ENCODE measurements around the gene BFSP1. TPM values are rescaled to one million over a fixed set of nuclear protein-coding genes. Genes with fewer than 3 reads are reported as not detected.

The BFSP1 gene
- total and polyA plus RNA-seq, 2 donors (not counting 3 experiments of a cell fraction or from before 2014, with no cell fraction given) = 3.1 to 5.2 TPM

- Histone ChIP-seq H3K9ac (replicated peaks; ENCODE audit: extremely low read depth, insufficient read depth, low read length) (no peak overlapping the region), H3K4me2 (ENCODE audit: insufficient read depth, low read length) (no peak overlapping the region), H3K9me1 (replicated peaks; ENCODE audit: control insufficient read depth, extremely low read depth, insufficient read depth, low read length) (no peaks in the 10 kb centered on the region), H3K27ac (ENCODE audit: insufficient read depth, low read depth, low read length) (no peak overlapping the region), H3K36me3 (ENCODE audit: control insufficient read depth in 2 of 2, extremely low read depth in 1 of 2, insufficient read depth in 2 of 2, low read length in 2 of 2) (no peaks in the 10 kb centered on the region), H4K20me1 (replicated peaks; ENCODE audit: control insufficient read depth, extremely low read depth, insufficient read depth, low read length) (no peaks in the 10 kb centered on the region), H3K4me3 (replicated peaks in 1 of 3; ENCODE audit: insufficient read depth in 1 of 3, low read depth in 1 of 3, low read length in 3 of 3) (no peak overlapping the region), H2AFZ (ENCODE audit: low read depth, low read length) (no peak overlapping the region), H3K27me3 (ENCODE audit: control insufficient read depth in 2 of 2, insufficient read depth in 2 of 2, low read length in 2 of 2) (peaks cover 0 to 2% of the 10 kb centered on the region in 2 experiments), H3K4me1 (ENCODE audit: control insufficient read depth, extremely low read depth, insufficient read depth, low read length) (no peaks in the 10 kb centered on the region), H3K9me3 (replicated peaks; ENCODE audit: control insufficient read depth, insufficient read depth, low read length) (no peaks in the 10 kb centered on the region), H3K79me2 (ENCODE audit: control insufficient read depth, insufficient read depth, low read length) (no peaks in the 10 kb centered on the region)
- no peak for TF ChIP-seq GATA2 (IDR thresholded peaks at IDR 0.05; ENCODE audit: insufficient read depth, insufficient read length, low read depth, low read length)
- TF ChIP-seq JUN (IDR thresholded peaks at IDR 0.05; ENCODE audit: borderline replicate concordance, insufficient read depth, insufficient read length, low read depth) = no peak
- no peak for TF ChIP-seq EZH2 (IDR thresholded peaks at IDR 0.05; ENCODE audit: borderline replicate concordance, low read depth, low read length, severe bottlenecking)
- TF ChIP-seq MYC (IDR thresholded peaks at IDR 0.05; ENCODE audit: low read depth, low read length) = no peak
- TF ChIP-seq, protein P1, sequence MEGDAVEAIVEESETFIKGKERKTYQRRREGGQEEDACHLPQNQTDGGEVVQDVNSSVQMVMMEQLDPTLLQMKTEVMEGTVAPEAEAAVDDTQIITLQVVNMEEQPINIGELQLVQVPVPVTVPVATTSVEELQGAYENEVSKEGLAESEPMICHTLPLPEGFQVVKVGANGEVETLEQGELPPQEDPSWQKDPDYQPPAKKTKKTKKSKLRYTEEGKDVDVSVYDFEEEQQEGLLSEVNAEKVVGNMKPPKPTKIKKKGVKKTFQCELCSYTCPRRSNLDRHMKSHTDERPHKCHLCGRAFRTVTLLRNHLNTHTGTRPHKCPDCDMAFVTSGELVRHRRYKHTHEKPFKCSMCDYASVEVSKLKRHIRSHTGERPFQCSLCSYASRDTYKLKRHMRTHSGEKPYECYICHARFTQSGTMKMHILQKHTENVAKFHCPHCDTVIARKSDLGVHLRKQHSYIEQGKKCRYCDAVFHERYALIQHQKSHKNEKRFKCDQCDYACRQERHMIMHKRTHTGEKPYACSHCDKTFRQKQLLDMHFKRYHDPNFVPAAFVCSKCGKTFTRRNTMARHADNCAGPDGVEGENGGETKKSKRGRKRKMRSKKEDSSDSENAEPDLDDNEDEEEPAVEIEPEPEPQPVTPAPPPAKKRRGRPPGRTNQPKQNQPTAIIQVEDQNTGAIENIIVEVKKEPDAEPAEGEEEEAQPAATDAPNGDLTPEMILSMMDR (IDR thresholded peaks at IDR 0.05; ENCODE audit: extremely low read depth in 1 of 2, insufficient read depth in 1 of 2, low read depth in 1 of 2, low read length in 2 of 2) = no peak
- TF ChIP-seq, protein P2, sequence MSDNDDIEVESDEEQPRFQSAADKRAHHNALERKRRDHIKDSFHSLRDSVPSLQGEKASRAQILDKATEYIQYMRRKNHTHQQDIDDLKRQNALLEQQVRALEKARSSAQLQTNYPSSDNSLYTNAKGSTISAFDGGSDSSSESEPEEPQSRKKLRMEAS (IDR thresholded peaks at IDR 0.05; ENCODE audit: insufficient read depth, insufficient read length) = no peak
- no peak for TF ChIP-seq POLR2AphosphoS5 (IDR thresholded peaks at IDR 0.05; ENCODE audit: insufficient read depth, low read depth, low read length)
- no peak for TF ChIP-seq FOS (IDR thresholded peaks at IDR 0.05; ENCODE audit: borderline replicate concordance, insufficient read depth, low read length)
- no peak for TF ChIP-seq POLR2A (IDR thresholded peaks at IDR 0.05; ENCODE audit: low read depth, low read length)
- intact Hi-C loops (cut with micrococcal nuclease) (no loop called here), dilution Hi-C loops (cut with MboI; ENCODE audit: extremely low pct_ligation_motif_present, low sequenced_read_pairs) (no loop called here)
- CTCF ChIA-PET = no interaction called here
- FAIRE-seq (no peak), DNase-seq (ENCODE audit: low read depth, low spot score) (no peak)
- BruUV-seq (replicated peaks) = no TSS peak
- POLR2A ChIA-PET = no interaction called here
These were observed 73.5 kb downstream of the BFSP1 start for GRCh38 chr20:17457588-17458190.

Measured in endothelial cell of umbilical vein (primary cell).